Vagina (tissue), 2 donors: ENCODE data around the gene CCDC141.

Source experiments
- CTCF ChIP-seq, 3 experiments: fragments of 450-650 bp in 2 of 3; fragments of 200-600 bp in 1 of 3; sonication (generic) in 1 of 3; IDR thresholded peaks; one replicate each; pipeline ENCODE4 v1.5.1; 2017 to 2019; ENCODE audit warnings: antibody characterized with exemption in 3 of 3, mild to moderate bottlenecking in 2 of 3, moderate library complexity in 2 of 3
- POLR2A ChIP-seq, 2 donors: fragments of 450-650 bp; IDR thresholded peaks; one replicate each; pipeline ENCODE4 v1.6.1; 2017; ENCODE audit warnings: antibody characterized with exemption in 2 of 2, mild to moderate bottlenecking in 2 of 2, moderate library complexity in 2 of 2
- POLR2AphosphoS5 ChIP-seq, 2 donors: sonication (generic); formaldehyde crosslinking; IDR thresholded peaks; one replicate each; pipeline ENCODE4 v1.9.0; 2017; ENCODE audit warnings: antibody characterized with exemption in 2 of 2, mild to moderate bottlenecking in 2 of 2, low read depth in 1 of 2; ENCODE audit not compliant: insufficient read depth in 1 of 2

- no peak for TF ChIP-seq CTCF (IDR thresholded peaks at IDR 0.05)
- no peak for TF ChIP-seq POLR2AphosphoS5 (IDR thresholded peaks at IDR 0.05; ENCODE audit: insufficient read depth in 1 of 2, low read depth in 1 of 2)
- no peak for TF ChIP-seq POLR2A (IDR thresholded peaks at IDR 0.05)
These were observed 21.0 kb upstream of the CCDC141 start for GRCh38 chr2:179070895-179071294.
